Measurements from ENCODE around the gene BRIX1.

GRCh38 chr5:34967540-34967939 lies 52.0 kb downstream of the BRIX1 start:
- no peak for TF ChIP-seq CEBPB (IDR thresholded peaks at IDR 0.05)
- TF ChIP-seq BCL3 (IDR thresholded peaks at IDR 0.05): no peak
- no peak for TF ChIP-seq CTCF (IDR thresholded peaks at IDR 0.05)
- no peak for TF ChIP-seq MAZ (IDR thresholded peaks at IDR 0.05; ENCODE audit: borderline replicate concordance, low read depth, low read length)
- TF ChIP-seq MAX (IDR thresholded peaks at IDR 0.05): no peak
